PC-3 (cell line): Measurements from ENCODE around the gene SLC25A31. TPM values are rescaled to one million over a fixed set of nuclear protein-coding genes. Genes with fewer than 3 reads are reported as not detected.

ENCODE experiments used
- ATAC-seq: fragments of 200-7000 bp; cut with Tn5 transposase; 2 replicates; pipeline ENCODE4 v1.9.1; 2020; ENCODE audit warnings: mild to moderate bottlenecking, moderate library complexity
- BruUV-seq: library from RNA; stranded (reverse); fragments of 400-500 nt; replicated peaks from 2 replicates; lab custom pipeline; 2021; lab: Mats Ljungman, UMichigan
- CTCF ChIA-PET: fragments of 300-600 bp; sonication (Branson Sonifier 250); formaldehyde crosslinking; loops from one replicate; lab custom pipeline; 2022; ENCODE audit warnings: antibody characterized with exemption; lab: Charles Lee
- POLR2A ChIA-PET: fragments of 300-600 bp; sonication (Branson Sonifier 250); formaldehyde crosslinking; loops from one replicate; lab custom pipeline; 2022; ENCODE audit warnings: antibody characterized with exemption; ENCODE audit not compliant: unreplicated experiment; lab: Charles Lee
- DNase-seq: peaks from one replicate; pipeline ENCODE4 v3.0.0-alpha.2; 2015
- H2AFZ ChIP-seq: fragments of 300-600 bp; sonication (generic); 2 replicates; pipeline ENCODE4 v1.6.0; 2016; ENCODE audit warnings: antibody characterized with exemption, low read length
- H3F3A ChIP-seq: fragments of 300-600 bp; sonication (generic); one replicate; pipeline ENCODE4 v1.6.0; 2017; ENCODE audit warnings: antibody characterized with exemption, low read length, control low read depth, mild to moderate bottlenecking; ENCODE audit not compliant: unreplicated experiment
- H3K27ac ChIP-seq: fragments of 300-600 bp; sonication (generic); 2 replicates; pipeline ENCODE4 v1.5.1; 2016; ENCODE audit warnings: mild to moderate bottlenecking, low read length
- H3K27me3 ChIP-seq: fragments of 300-600 bp; sonication (generic); 2 replicates; pipeline ENCODE4 v1.6.1; 2016; ENCODE audit warnings: low read length, mixed read lengths
- H3K36me3 ChIP-seq: fragments of 300-600 bp; sonication (generic); 2 replicates; pipeline ENCODE4 v1.6.1; 2016; ENCODE audit warnings: low read depth, mixed run types, low read length, mixed read lengths
- H3K4me1 ChIP-seq: fragments of 300-600 bp; sonication (generic); 2 replicates; pipeline ENCODE4 v1.5.1; 2016; ENCODE audit warnings: low read length; ENCODE audit not compliant: insufficient read depth
- H3K4me2 ChIP-seq: fragments of 300-600 bp; sonication (generic); 2 replicates; pipeline ENCODE4 v1.6.0; 2016; ENCODE audit warnings: low read length
- H3K4me3 ChIP-seq: fragments of 300-600 bp; sonication (generic); 2 replicates; pipeline ENCODE4 v1.5.1; 2016; ENCODE audit warnings: mild to moderate bottlenecking, low read length, mixed read lengths
- H3K79me2 ChIP-seq: fragments of 300-600 bp; sonication (generic); 2 replicates; pipeline ENCODE4 v1.6.1; 2017; ENCODE audit warnings: low read length, mixed read lengths
- H3K9ac ChIP-seq: fragments of 300-600 bp; sonication (generic); 2 replicates; pipeline ENCODE4 v1.6.0; 2016; ENCODE audit warnings: mild to moderate bottlenecking, low read length
- H3K9me2 ChIP-seq: fragments of 300-600 bp; sonication (generic); replicated peaks from 2 replicates; pipeline ENCODE4 v1.6.1; 2016; ENCODE audit warnings: mixed run types, low read length, mixed read lengths
- H3K9me3 ChIP-seq: fragments of 300-600 bp; sonication (generic); 2 replicates; pipeline ENCODE4 v1.6.1; 2016; ENCODE audit warnings: low read length, mixed read lengths
- H4K20me1 ChIP-seq: fragments of 300-600 bp; sonication (generic); 2 replicates; pipeline ENCODE4 v1.6.1; 2016; ENCODE audit warnings: low read length, mixed read lengths
- EZH2 ChIP-seq: fragments of 300-600 bp; sonication (generic); IDR thresholded peaks from one replicate; pipeline ENCODE4 v1.6.1; 2017; ENCODE audit warnings: antibody characterized with exemption, mild to moderate bottlenecking, low read length; ENCODE audit not compliant: unreplicated experiment
- EZH2phosphoT487 ChIP-seq: fragments of 300-600 bp; sonication (generic); IDR thresholded peaks from 2 replicates; pipeline ENCODE4 v1.6.1; 2018; ENCODE audit warnings: mild to moderate bottlenecking, antibody characterized with exemption, low read length, borderline replicate concordance
- intact Hi-C: fragments of 100-400 bp; cut with micrococcal nuclease; formaldehyde crosslinking; loops from 2 replicates; pipeline ENCODE4 v1.9.0; 2023
- total RNA-seq: library from RNA; depleted of rRNA; stranded (reverse); fragments of >200 nt; gene quantifications from 2 replicates; pipeline ENCODE4 v1.2.3, GENCODE V29; 2014
- TF ChIP-seq, protein P1 (sequence below): fragments of 300-600 bp; sonication (generic); conservative IDR thresholded peaks from 2 replicates; pipeline ENCODE4 v1.5.1; 2017; ENCODE audit warnings: antibody characterized with exemption, low read depth, mild to moderate bottlenecking, low read length

The SLC25A31 gene
- total RNA-seq, 1 experiment from 2014 or later, result not detected

DNA sequence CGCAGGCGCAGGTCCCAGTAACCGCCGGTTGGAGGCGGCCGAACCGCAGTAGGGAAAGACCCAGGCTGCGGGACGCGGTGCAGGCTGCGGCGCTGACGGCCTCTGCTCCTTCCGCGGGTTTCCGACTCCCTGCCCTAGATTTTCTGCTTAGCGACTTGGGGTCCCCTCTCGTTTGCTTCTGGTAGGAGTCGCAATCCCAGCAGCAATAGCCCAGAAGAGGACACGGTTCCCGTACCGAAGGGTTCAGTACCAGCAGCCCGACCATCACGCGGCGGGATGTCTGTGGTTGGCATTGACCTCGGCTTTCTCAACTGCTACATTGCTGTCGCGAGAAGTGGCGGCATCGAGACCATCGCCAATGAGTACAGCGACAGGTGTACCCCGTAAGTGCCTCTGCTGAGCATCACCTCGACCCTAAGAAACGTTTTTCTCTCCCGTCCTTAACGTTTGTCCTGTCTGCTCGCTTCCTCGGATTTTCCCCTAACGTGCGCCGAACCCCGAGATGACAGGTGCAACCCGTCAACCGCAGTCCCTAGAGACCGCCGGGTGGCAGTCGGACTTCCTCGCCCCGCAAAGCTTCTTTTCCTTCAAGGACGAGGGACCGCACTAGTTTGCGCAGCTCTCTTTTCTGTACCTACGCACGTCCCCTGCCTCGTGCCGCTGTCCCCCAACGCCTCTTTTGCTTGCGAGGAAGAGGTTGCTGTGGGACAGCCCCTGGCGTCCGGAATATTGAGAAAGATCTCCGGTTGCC is 52.2 kb downstream of the SLC25A31 start, which contains the start of gene HSPA4L:
HSPA4L (plus strand) TSS at position 48 of the 751 bp plus-strand sequence; CDS start at position 277, 229 bp downstream.
- Histone ChIP-seq H3K36me3 (no peaks in the 10 kb centered on the region), H3K4me3 (peak within 1 kb of the TSS; percentile 77), H2AFZ (peak within 1 kb of the TSS; percentile 94), H3F3A (no peaks in the 10 kb centered on the region), H4K20me1 (no peaks in the 10 kb centered on the region), H3K9ac (peak within 1 kb of the TSS; percentile 79), H3K4me1 (0 out of 2 replicates have a peak, but pooled peaks cover 7% of the 10 kb centered on the region), H3K27me3 (no peaks in the 10 kb centered on the region), H3K79me2 (peaks cover 45% of the 10 kb centered on the region), H3K9me3 (no peaks in the 10 kb centered on the region), H3K9me2 (no peaks in the 10 kb centered on the region), H3K27ac (peak within 1 kb of the TSS; percentile 32; the same call in 1 of the 2 replicates), H3K4me2 (peak within 1 kb of the TSS; percentile 89)
- BruUV-seq, result TSS peak; percentile 47
- POLR2A ChIA-PET, result no interaction called here
- peak; percentile 49 for ATAC-seq
- intact Hi-C loops, result loop anchor here (1.0 to 5.0 kb wide), 2 partner anchors 100 to 183 kb away; partner anchors contain the start of genes ABHD18, MFSD8 and PLK4
- CTCF ChIA-PET, result interaction anchor here (0.6 kb wide), 1 partner anchor 49 kb away, joined by 5 read pairs; no protein-coding TSS in a partner anchor
- peak; percentile 50 for DNase-seq
- no peak for TF ChIP-seq EZH2
- TF ChIP-seq EZH2phosphoT487, result no peak
- TF ChIP-seq, protein P1, sequence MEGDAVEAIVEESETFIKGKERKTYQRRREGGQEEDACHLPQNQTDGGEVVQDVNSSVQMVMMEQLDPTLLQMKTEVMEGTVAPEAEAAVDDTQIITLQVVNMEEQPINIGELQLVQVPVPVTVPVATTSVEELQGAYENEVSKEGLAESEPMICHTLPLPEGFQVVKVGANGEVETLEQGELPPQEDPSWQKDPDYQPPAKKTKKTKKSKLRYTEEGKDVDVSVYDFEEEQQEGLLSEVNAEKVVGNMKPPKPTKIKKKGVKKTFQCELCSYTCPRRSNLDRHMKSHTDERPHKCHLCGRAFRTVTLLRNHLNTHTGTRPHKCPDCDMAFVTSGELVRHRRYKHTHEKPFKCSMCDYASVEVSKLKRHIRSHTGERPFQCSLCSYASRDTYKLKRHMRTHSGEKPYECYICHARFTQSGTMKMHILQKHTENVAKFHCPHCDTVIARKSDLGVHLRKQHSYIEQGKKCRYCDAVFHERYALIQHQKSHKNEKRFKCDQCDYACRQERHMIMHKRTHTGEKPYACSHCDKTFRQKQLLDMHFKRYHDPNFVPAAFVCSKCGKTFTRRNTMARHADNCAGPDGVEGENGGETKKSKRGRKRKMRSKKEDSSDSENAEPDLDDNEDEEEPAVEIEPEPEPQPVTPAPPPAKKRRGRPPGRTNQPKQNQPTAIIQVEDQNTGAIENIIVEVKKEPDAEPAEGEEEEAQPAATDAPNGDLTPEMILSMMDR, result no peak

DNA sequence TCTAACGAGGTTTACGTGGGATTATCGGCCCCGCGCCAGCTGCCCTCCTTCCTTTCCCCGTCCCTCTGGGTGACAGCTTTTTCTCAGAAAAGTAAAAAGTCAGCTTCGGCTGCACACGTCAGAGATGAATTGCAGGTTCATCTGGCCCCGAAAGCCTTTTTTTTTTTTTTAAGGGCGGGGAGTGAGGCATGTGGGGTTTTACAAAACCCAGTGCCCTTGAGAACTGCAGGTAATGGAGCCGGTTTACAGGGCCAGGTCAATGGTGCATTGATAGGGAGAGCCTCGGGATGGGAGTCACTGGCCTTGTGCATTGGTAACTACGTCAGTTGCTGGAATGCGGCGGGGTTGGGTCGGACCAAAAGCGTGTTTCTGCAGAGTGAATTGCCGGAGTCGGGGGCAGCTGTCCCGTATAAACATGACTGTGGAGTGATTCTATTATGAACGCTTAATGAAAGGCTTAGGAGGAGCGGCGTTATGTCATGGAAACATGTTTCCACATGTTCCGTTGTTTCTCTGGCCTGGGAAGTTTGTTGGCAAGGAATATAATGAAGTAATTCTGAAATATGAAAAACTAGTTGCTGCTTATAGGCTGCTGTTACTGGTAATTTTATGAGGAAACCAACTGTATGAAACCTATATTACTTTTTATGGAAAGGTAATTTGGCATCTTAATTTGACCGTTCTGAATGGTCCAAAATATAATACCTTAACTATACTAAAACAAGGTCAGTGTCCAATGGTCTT is 53.0 kb downstream of the SLC25A31 start:
- 0 out of 2 replicates have a peak, but pooled peaks cover 7% of the 10 kb centered on the region for H3K4me1 ChIP-seq
- H3K9ac ChIP-seq, result peak overlapping the region; percentile 79
- ChIA-PET POLR2A (no interaction called here), CTCF (no interaction called here)
- H3K27me3 ChIP-seq, result no peaks in the 10 kb centered on the region
- H2AFZ ChIP-seq, result peak overlapping the region; percentile 94
- DNase-seq, result peak; percentile 35
- H3K4me3 ChIP-seq, result peak overlapping the region; percentile 77
- TF ChIP-seq EZH2phosphoT487 (no peak), EZH2 (no peak)
- TF ChIP-seq, protein P1, result no peak
- H3K27ac ChIP-seq, result no peak overlapping the region
- H3K4me2 ChIP-seq, result peak overlapping the region; percentile 89
- H3K9me2 ChIP-seq, result no peaks in the 10 kb centered on the region
- H3K79me2 ChIP-seq, result peaks cover 49% of the 10 kb centered on the region
- intact Hi-C loops, result loop anchor here (5.0 kb wide), 1 partner anchor 99 kb away; the partner anchor contains the start of gene PLK4
- H3K9me3 ChIP-seq, result no peaks in the 10 kb centered on the region
- H3F3A ChIP-seq, result no peaks in the 10 kb centered on the region
- no TSS peak for BruUV-seq
- H3K36me3 ChIP-seq, result no peaks in the 10 kb centered on the region
- no peaks in the 10 kb centered on the region for H4K20me1 ChIP-seq
- peak; percentile 17 for ATAC-seq
